GM12801 (cell line): ENCODE data around the gene SPAG16.

ENCODE experiments used
- TF ChIP-seq, protein P1 (sequence below): IDR thresholded peaks from one replicate; pipeline ENCODE4 v1.5.1; 2011; ENCODE audit warnings: control low read depth; ENCODE audit not compliant: insufficient read length; ENCODE audit errors: extremely low read depth

Gene SPAG16

DNA sequence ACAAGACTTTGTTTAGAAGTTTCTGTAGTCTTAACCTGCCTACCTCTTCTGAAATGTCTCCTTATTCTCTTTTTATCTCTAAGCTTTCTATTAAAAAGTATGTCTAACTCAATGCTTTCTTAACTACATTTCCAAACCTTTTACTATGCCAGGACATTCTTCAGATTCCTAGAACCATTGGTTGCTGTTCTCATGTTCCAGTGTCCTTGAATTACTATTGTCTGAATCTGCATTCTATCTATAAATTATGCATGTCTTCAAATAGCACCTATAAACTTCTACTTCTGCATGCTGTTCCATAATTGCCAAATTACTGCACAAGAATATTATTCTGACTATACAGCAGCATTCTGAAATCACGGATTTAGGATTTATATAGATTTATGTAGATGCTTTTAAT is 960.6 kb downstream of the SPAG16 start:
- TF ChIP-seq, protein P1, sequence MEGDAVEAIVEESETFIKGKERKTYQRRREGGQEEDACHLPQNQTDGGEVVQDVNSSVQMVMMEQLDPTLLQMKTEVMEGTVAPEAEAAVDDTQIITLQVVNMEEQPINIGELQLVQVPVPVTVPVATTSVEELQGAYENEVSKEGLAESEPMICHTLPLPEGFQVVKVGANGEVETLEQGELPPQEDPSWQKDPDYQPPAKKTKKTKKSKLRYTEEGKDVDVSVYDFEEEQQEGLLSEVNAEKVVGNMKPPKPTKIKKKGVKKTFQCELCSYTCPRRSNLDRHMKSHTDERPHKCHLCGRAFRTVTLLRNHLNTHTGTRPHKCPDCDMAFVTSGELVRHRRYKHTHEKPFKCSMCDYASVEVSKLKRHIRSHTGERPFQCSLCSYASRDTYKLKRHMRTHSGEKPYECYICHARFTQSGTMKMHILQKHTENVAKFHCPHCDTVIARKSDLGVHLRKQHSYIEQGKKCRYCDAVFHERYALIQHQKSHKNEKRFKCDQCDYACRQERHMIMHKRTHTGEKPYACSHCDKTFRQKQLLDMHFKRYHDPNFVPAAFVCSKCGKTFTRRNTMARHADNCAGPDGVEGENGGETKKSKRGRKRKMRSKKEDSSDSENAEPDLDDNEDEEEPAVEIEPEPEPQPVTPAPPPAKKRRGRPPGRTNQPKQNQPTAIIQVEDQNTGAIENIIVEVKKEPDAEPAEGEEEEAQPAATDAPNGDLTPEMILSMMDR: no peak

DNA sequence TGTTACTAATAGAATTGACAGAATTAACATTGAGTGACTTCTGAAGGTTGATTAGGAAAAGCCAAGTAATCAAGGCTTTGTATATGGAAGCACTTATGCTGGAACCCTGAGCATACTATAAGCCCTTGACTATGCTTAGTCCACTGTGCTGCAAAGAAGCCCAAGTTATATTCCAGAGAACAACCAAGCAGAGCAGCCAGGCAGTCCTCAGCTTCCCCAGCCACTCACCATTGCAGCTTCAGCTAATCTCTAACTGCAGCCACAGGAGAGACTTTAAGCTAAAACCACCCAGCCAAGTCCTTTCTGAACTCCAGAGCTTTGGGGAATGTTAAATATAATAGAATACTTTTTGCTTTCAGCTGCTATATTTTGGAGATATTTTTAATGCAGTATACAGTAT is 962.2 kb downstream of the SPAG16 start:
- TF ChIP-seq, protein P1: no peak

DNA sequence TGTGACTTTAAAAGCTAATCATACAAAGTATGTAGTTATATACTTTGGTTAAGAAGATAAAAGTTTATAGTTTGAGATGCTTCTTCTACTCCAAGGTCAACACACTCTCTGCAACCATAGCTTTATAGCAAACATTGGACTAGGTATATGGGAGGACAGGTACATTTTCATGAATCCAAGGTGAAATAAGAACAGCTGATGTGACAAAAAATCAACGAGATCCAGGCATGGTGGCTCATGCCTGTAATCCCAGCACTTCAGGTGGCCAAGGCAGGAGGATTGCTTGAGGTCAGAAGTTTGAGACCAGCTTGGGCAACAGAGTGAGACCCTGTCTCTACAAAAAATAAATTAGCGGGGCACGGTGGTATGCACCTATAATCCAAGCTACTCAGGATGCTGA is 963.3 kb downstream of the SPAG16 start:
- TF ChIP-seq, protein P1: no peak

DNA sequence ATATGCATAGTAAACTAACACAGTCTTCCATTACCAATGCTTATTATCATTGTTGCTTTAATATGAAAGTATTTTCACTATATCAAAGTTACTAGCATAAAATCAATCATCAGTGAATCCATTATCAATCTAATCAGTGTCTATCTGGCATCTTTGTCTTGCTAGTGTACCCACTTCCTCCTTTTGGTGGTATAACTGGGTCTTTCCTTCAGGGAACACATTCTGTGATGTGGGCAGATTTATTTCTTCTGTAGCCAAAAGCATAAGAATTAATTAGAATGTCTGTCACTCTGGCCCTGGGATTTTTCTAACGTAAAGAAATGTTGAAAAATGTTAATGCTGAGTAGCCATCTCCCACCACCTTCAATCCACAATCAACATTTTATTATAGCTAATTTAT is 970.8 kb downstream of the SPAG16 start:
- TF ChIP-seq, protein P1: no peak

DNA sequence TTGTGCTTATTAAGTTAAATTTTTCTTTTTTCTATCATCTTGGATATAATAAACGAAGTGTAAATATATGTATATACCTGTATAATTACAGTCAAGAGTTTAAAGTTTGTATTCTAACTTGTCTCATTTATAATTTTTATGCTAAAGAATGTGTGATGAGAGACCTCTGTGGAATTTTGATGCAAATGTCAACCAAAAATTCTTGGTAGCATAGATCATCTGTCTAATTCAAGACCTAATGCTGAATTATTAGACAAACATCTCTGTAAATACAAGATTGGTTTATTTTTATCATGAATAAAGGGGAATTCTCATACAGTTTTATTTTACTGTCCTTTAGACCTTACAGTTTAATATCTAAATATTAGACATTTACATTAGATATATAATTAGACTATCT is 977.4 kb downstream of the SPAG16 start:
- TF ChIP-seq, protein P1: no peak

DNA sequence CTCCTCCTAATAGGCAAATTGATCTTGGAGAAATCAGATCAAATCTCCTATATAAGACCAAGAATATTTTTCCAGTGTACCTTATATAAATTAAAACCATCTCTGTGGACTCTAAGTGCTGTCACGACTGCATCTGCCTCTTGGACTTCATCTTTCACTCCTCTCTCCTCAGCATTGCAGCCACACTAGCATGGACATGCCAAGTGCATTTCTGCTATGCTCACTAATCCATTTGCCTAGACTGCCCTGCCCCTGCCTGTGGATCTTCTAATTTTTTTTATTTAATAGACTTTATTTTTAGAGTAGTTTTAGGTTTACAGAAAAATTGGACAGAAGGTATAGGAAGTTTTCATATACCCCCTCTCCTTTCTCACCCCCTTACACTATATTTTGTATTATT is 979.9 kb downstream of the SPAG16 start:
- TF ChIP-seq, protein P1: no peak

DNA sequence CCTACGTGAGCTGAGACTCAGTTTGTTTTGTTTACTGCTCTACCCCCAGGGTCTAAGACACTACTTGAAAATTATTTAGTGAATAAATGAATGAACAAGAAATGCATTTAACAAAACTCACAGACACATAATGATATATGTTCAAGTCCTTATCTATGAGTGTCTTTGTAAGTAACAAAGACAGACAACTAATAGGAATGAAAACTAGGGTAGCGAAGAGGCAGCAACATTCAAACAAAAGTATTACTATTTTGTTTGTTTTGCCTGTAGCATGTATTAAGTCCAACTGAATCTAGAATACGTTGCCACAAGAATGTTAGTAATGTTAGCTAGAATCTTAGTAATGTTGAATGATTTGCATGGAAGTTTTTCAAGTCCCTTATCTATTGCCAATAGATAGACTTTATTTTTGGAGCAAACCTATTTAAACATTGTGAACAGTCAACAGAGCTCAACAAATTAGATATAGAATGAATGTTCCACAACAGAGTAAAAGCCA is 981.8 kb downstream of the SPAG16 start:
- TF ChIP-seq, protein P1: no peak

DNA sequence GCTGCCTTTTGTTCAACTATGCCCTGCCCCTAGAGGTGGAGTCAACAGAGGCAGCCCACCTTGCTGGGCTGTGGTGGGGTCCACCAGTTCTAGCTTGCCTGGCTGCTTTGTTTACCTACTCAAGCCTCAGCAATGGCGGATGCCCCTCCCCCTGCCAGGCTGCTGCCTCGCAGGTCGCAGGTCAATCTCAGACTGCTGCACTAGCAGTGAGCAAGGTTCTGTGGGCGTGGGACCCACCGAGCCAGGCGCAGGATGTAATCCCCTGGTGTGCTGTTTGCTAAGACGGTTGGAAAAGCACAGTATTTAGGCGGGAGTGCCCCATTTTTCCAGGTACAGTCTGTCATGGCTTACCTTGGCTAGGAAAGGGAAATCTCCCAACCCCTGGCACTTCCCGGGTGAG is 993.6 kb downstream of the SPAG16 start:
- TF ChIP-seq, protein P1: no peak
